WTC11 (cell line): ENCODE results near the gene PCDH9.

Experiments
- CTCF ChIP-seq: fragments of 200-600 bp; IDR thresholded peaks from 2 replicates; pipeline ENCODE4 v1.8.0; 2022; ENCODE audit warnings: antibody characterized with exemption
- E2F4 ChIP-seq: sonication (generic); formaldehyde crosslinking; IDR thresholded peaks from 2 replicates; pipeline ENCODE4 v1.8.1; 2022; ENCODE audit warnings: low read depth, mild to moderate bottlenecking, moderate library complexity, missing genetic modification reagents, borderline replicate concordance
- FOXP1 ChIP-seq: sonication (generic); formaldehyde crosslinking; IDR thresholded peaks from 2 replicates; pipeline ENCODE4 v1.8.0; 2022; ENCODE audit warnings: missing genetic modification reagents, mild to moderate bottlenecking, moderate library complexity, borderline replicate concordance
- JUN ChIP-seq: sonication (generic); formaldehyde crosslinking; IDR thresholded peaks from 2 replicates; pipeline ENCODE4 v1.8.0; 2023; ENCODE audit warnings: mild to moderate bottlenecking, missing genetic modification reagents
- MAX ChIP-seq: sonication (generic); formaldehyde crosslinking; IDR thresholded peaks from 2 replicates; pipeline ENCODE4 v1.8.0; 2022; ENCODE audit warnings: mild to moderate bottlenecking, missing genetic modification reagents

GRCh38 chr13:67161176-67161575 lies 69.0 kb downstream of the PCDH9 start:
- TF ChIP-seq CTCF (no peak), E2F4 (CRISPR knock-in tag) (no peak), FOXP1 (CRISPR knock-in tag) (no peak), MAX (no peak), JUN (CRISPR knock-in tag) (no peak)
